ENCODE data around the gene FRMD3.

The FRMD3 gene

GRCh38 chr9:83479765-83480164 is 58.4 kb downstream of the FRMD3 start:
- no peaks in the 10 kb centered on the region for H3K79me1 ChIP-seq (ENCODE audit: low read depth, low read length)
- no CpG with 5 or more reads among the region's 2 CpGs for WGBS, 2 donors (ENCODE audit: extremely low coverage in 2 of 2, insufficient read length in 2 of 2, insufficient replicate concordance in 1 of 2)
- H4K91ac ChIP-seq (ENCODE audit: low read depth, low read length, poor library complexity) = no peak overlapping the region
- no peak overlapping the region for H3K4me3 ChIP-seq (ENCODE audit: low read length in 2 of 2)
- no peak overlapping the region for H3K18ac ChIP-seq (ENCODE audit: low read length)
- H3K9me3 ChIP-seq (replicated peaks in 1 of 2; ENCODE audit: control insufficient read depth in 2 of 2, insufficient read depth in 1 of 2, low read depth in 1 of 2, low read length in 2 of 2) = no peaks in the 10 kb centered on the region
- no peak for DNase-seq (ENCODE audit: low spot score)
- no peak overlapping the region for H2AFZ ChIP-seq (ENCODE audit: low read length)
- no peak overlapping the region for H3K27ac ChIP-seq (replicated peaks; ENCODE audit: low read length)
- no peak overlapping the region for H2BK15ac ChIP-seq (ENCODE audit: low read length)
- no peaks in the 10 kb centered on the region for H3K36me3 ChIP-seq (replicated peaks in 1 of 2; ENCODE audit: control insufficient read depth in 2 of 2, insufficient read depth in 2 of 2, low read length in 2 of 2)
- no peak overlapping the region for H2BK5ac ChIP-seq (ENCODE audit: low read length)
- H3K27me3 ChIP-seq (ENCODE audit: control insufficient read depth in 3 of 3, insufficient read depth in 3 of 3, low read depth in 1 of 3, low read length in 3 of 3) = no peaks in the 10 kb centered on the region
- no peak overlapping the region for H2BK12ac ChIP-seq (ENCODE audit: low read length)
- no peak overlapping the region for H3K9ac ChIP-seq (ENCODE audit: low read depth, low read length, poor library complexity)
- H3K23ac ChIP-seq (ENCODE audit: low read depth, low read length, poor library complexity) = no peak overlapping the region
- no peaks in the 10 kb centered on the region for H3K4me1 ChIP-seq (ENCODE audit: control insufficient read depth in 2 of 2, insufficient read depth in 1 of 2, low read depth in 1 of 2, low read length in 2 of 2)
- no peak overlapping the region for H3K4ac ChIP-seq (ENCODE audit: low read length)
- no peak overlapping the region for H3K14ac ChIP-seq (ENCODE audit: low read length)
- no peak overlapping the region for H2BK120ac ChIP-seq (ENCODE audit: low read depth, low read length)
- H2AK5ac ChIP-seq (ENCODE audit: low read depth, low read length) = no peak overlapping the region
- H4K8ac ChIP-seq (ENCODE audit: low read depth, low read length) = no peak overlapping the region
- H3K4me2 ChIP-seq (ENCODE audit: insufficient read depth, low read length, poor library complexity, severe bottlenecking) = no peak overlapping the region

GRCh38 chr9:83477571-83477970 is 60.6 kb downstream of the FRMD3 start:
- Histone ChIP-seq H2BK120ac (ENCODE audit: low read depth, low read length) (no peak overlapping the region), H3K36me3 (replicated peaks in 1 of 2; ENCODE audit: control insufficient read depth in 2 of 2, insufficient read depth in 2 of 2, low read length in 2 of 2) (no peaks in the 10 kb centered on the region), H2AFZ (ENCODE audit: low read length) (no peak overlapping the region), H4K8ac (ENCODE audit: low read depth, low read length) (no peak overlapping the region), H3K27me3 (ENCODE audit: control insufficient read depth in 3 of 3, insufficient read depth in 3 of 3, low read depth in 1 of 3, low read length in 3 of 3) (no peaks in the 10 kb centered on the region), H3K4me3 (ENCODE audit: low read length in 2 of 2) (no peak overlapping the region), H4K91ac (ENCODE audit: low read depth, low read length, poor library complexity) (no peak overlapping the region), H3K9me3 (replicated peaks in 1 of 2; ENCODE audit: control insufficient read depth in 2 of 2, insufficient read depth in 1 of 2, low read depth in 1 of 2, low read length in 2 of 2) (no peaks in the 10 kb centered on the region), H3K4me1 (ENCODE audit: control insufficient read depth in 2 of 2, insufficient read depth in 1 of 2, low read depth in 1 of 2, low read length in 2 of 2) (no peaks in the 10 kb centered on the region), H2AK5ac (ENCODE audit: low read depth, low read length) (no peak overlapping the region), H2BK12ac (ENCODE audit: low read length) (no peak overlapping the region), H3K14ac (ENCODE audit: low read length) (no peak overlapping the region), H3K23ac (ENCODE audit: low read depth, low read length, poor library complexity) (no peak overlapping the region), H3K27ac (replicated peaks; ENCODE audit: low read length) (no peak overlapping the region), H2BK5ac (ENCODE audit: low read length) (no peak overlapping the region), H2BK15ac (ENCODE audit: low read length) (no peak overlapping the region), H3K9ac (ENCODE audit: low read depth, low read length, poor library complexity) (no peak overlapping the region), H3K4ac (ENCODE audit: low read length) (no peak overlapping the region), H3K79me1 (ENCODE audit: low read depth, low read length) (no peaks in the 10 kb centered on the region), H3K18ac (ENCODE audit: low read length) (no peak overlapping the region), H3K4me2 (ENCODE audit: insufficient read depth, low read length, poor library complexity, severe bottlenecking) (no peak overlapping the region)
- no CpG with 5 or more reads among the region's 3 CpGs for WGBS, 2 donors (ENCODE audit: extremely low coverage in 2 of 2, insufficient read length in 2 of 2, insufficient replicate concordance in 1 of 2)
- DNase-seq (ENCODE audit: low spot score) = no peak

DNA sequence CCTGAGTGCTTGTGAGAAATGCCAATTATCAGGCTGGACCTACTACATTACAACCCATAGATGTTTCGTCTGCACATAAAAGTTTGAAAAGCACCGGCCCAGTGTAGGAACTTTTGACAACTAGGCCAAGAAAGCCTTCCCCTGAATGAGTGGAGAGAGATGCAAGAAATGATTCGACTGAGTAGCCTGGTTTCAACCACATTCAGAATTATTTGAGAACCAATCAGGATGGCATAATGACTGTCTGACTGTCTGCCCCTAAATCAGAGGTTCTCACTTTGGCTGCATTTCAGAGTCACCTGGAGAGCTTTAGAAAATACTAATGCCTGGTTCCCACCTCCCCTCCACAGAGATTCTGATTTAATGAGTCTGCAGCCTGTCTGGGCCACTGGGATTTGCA is 61.1 kb downstream of the FRMD3 start:
- Histone ChIP-seq H3K23ac (ENCODE audit: low read depth, low read length, poor library complexity) (no peak overlapping the region), H3K4me1 (ENCODE audit: control insufficient read depth in 2 of 2, insufficient read depth in 1 of 2, low read depth in 1 of 2, low read length in 2 of 2) (no peaks in the 10 kb centered on the region), H2BK12ac (ENCODE audit: low read length) (no peak overlapping the region), H3K9me3 (replicated peaks in 1 of 2; ENCODE audit: control insufficient read depth in 2 of 2, insufficient read depth in 1 of 2, low read depth in 1 of 2, low read length in 2 of 2) (no peaks in the 10 kb centered on the region), H2BK15ac (ENCODE audit: low read length) (no peak overlapping the region), H3K18ac (ENCODE audit: low read length) (no peak overlapping the region), H3K4me2 (ENCODE audit: insufficient read depth, low read length, poor library complexity, severe bottlenecking) (no peak overlapping the region), H3K36me3 (replicated peaks in 1 of 2; ENCODE audit: control insufficient read depth in 2 of 2, insufficient read depth in 2 of 2, low read length in 2 of 2) (no peaks in the 10 kb centered on the region), H2BK120ac (ENCODE audit: low read depth, low read length) (no peak overlapping the region), H3K14ac (ENCODE audit: low read length) (no peak overlapping the region), H3K9ac (ENCODE audit: low read depth, low read length, poor library complexity) (no peak overlapping the region), H3K27ac (replicated peaks; ENCODE audit: low read length) (no peak overlapping the region), H4K8ac (ENCODE audit: low read depth, low read length) (no peak overlapping the region), H3K4ac (ENCODE audit: low read length) (no peak overlapping the region), H3K79me1 (ENCODE audit: low read depth, low read length) (no peaks in the 10 kb centered on the region), H2BK5ac (ENCODE audit: low read length) (no peak overlapping the region), H2AFZ (ENCODE audit: low read length) (no peak overlapping the region), H4K91ac (ENCODE audit: low read depth, low read length, poor library complexity) (no peak overlapping the region), H3K27me3 (ENCODE audit: control insufficient read depth in 3 of 3, insufficient read depth in 3 of 3, low read depth in 1 of 3, low read length in 3 of 3) (no peaks in the 10 kb centered on the region), H2AK5ac (ENCODE audit: low read depth, low read length) (no peak overlapping the region), H3K4me3 (ENCODE audit: low read length in 2 of 2) (no peak overlapping the region)
- no CpG with 5 or more reads among the region's 3 CpGs for WGBS, 2 donors (ENCODE audit: extremely low coverage in 2 of 2, insufficient read length in 2 of 2, insufficient replicate concordance in 1 of 2)
- DNase-seq (ENCODE audit: low spot score) = no peak

DNA sequence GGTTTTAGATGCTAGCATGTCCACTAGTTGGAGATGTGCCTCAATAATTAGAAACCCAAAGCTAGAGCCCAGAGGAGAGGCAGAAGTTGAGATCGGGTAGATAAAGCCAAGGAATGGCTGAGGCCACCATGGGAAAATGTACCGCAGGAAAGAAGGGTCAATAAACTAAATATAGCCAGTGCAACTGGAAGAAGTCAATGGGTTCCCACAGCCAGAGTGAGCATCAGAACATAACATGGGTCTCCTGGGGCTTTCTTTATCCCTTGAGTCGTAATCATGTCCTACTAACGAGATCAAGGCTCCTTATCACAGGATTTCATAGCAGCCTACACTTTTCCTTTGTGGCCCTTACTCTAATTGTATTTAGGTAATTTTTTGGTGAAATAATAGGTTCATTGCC is 61.7 kb downstream of the FRMD3 start:
- no CpG with 5 or more reads among the region's 4 CpGs for WGBS, 2 donors (ENCODE audit: extremely low coverage in 2 of 2, insufficient read length in 2 of 2, insufficient replicate concordance in 1 of 2)

More for the DNA sequence above, 61.7 kb downstream of the FRMD3 start:
- no peak for DNase-seq (ENCODE audit: low spot score)
- Histone ChIP-seq H4K91ac (ENCODE audit: low read depth, low read length, poor library complexity) (no peak overlapping the region), H3K27ac (replicated peaks; ENCODE audit: low read length) (no peak overlapping the region), H3K27me3 (ENCODE audit: control insufficient read depth in 3 of 3, insufficient read depth in 3 of 3, low read depth in 1 of 3, low read length in 3 of 3) (no peaks in the 10 kb centered on the region), H3K23ac (ENCODE audit: low read depth, low read length, poor library complexity) (no peak overlapping the region), H2AK5ac (ENCODE audit: low read depth, low read length) (no peak overlapping the region), H3K9ac (ENCODE audit: low read depth, low read length, poor library complexity) (no peak overlapping the region), H3K14ac (ENCODE audit: low read length) (no peak overlapping the region), H2BK120ac (ENCODE audit: low read depth, low read length) (no peak overlapping the region), H3K9me3 (replicated peaks in 1 of 2; ENCODE audit: control insufficient read depth in 2 of 2, insufficient read depth in 1 of 2, low read depth in 1 of 2, low read length in 2 of 2) (no peaks in the 10 kb centered on the region), H3K4me3 (ENCODE audit: low read length in 2 of 2) (no peak overlapping the region), H3K79me1 (ENCODE audit: low read depth, low read length) (no peaks in the 10 kb centered on the region), H4K8ac (ENCODE audit: low read depth, low read length) (no peak overlapping the region), H3K4ac (ENCODE audit: low read length) (no peak overlapping the region), H2BK12ac (ENCODE audit: low read length) (no peak overlapping the region), H3K36me3 (replicated peaks in 1 of 2; ENCODE audit: control insufficient read depth in 2 of 2, insufficient read depth in 2 of 2, low read length in 2 of 2) (no peaks in the 10 kb centered on the region), H2AFZ (ENCODE audit: low read length) (no peak overlapping the region), H3K18ac (ENCODE audit: low read length) (no peak overlapping the region), H3K4me2 (ENCODE audit: insufficient read depth, low read length, poor library complexity, severe bottlenecking) (no peak overlapping the region), H3K4me1 (ENCODE audit: control insufficient read depth in 2 of 2, insufficient read depth in 1 of 2, low read depth in 1 of 2, low read length in 2 of 2) (no peaks in the 10 kb centered on the region), H2BK5ac (ENCODE audit: low read length) (no peak overlapping the region), H2BK15ac (ENCODE audit: low read length) (no peak overlapping the region)

Measured in neuronal stem cell (in vitro differentiated cells).